IMR-90 (cell line): ENCODE data around the gene HOTAIR. TPM values are rescaled to one million over a fixed set of nuclear protein-coding genes. Genes with fewer than 3 reads are reported as not detected.

Experiments used
- ATAC-seq: fragments of 200-7000 bp; cut with Tn5 transposase; 2 replicates; pipeline ENCODE4 v1.9.1; 2020; ENCODE audit warnings: low read depth, mild to moderate bottlenecking, moderate library complexity
- BruUV-seq: library from RNA; stranded (reverse); fragments of 400-500 nt; replicated peaks from 2 replicates; lab custom pipeline; 2021; lab: Mats Ljungman, UMichigan
- CTCF ChIA-PET: fragments of 300-600 bp; formaldehyde crosslinking; extraction: SDS; loops from one replicate; lab custom pipeline; 2021; ENCODE audit warnings: antibody characterized with exemption; lab: Yijun Ruan, JAX
- POLR2A ChIA-PET: fragments of 300-600 bp; sonication (Branson Sonifier 250); formaldehyde crosslinking; loops from one replicate; lab custom pipeline; 2022; ENCODE audit warnings: antibody characterized with exemption; ENCODE audit not compliant: unreplicated experiment; lab: Charles Lee
- DNase-seq: peaks from one replicate; pipeline ENCODE4 v3.0.0; 2013
- H2AFZ ChIP-seq: replicated peaks from 2 replicates; pipeline ENCODE3; 2013; ENCODE audit warnings: low read length, mild to moderate bottlenecking; ENCODE audit not compliant: poor library complexity
- H2AK5ac ChIP-seq: 2 replicates; pipeline ENCODE4 v1.6.1; 2013; ENCODE audit warnings: low read depth, low read length, inconsistent platforms
- H2AK9ac ChIP-seq: replicated peaks from 2 replicates; pipeline ENCODE3; 2013; ENCODE audit warnings: mild to moderate bottlenecking, low read depth, low read length, moderate library complexity; ENCODE audit not compliant: poor library complexity
- H2BK120ac ChIP-seq: 2 replicates; pipeline ENCODE4 v1.6.1; 2013; ENCODE audit warnings: low read depth, low read length, inconsistent platforms
- H2BK15ac ChIP-seq: 3 replicates; pipeline ENCODE4 v1.6.1; 2013; ENCODE audit warnings: low read depth, low read length, inconsistent platforms
- H2BK20ac ChIP-seq: 2 replicates; pipeline ENCODE4 v1.6.1; 2013; ENCODE audit warnings: low read depth, mild to moderate bottlenecking, inconsistent platforms, low read length, moderate library complexity
- H2BK5ac ChIP-seq: 2 replicates; pipeline ENCODE4 v1.6.1; 2013; ENCODE audit warnings: mild to moderate bottlenecking, low read depth, low read length, inconsistent platforms; ENCODE audit not compliant: poor library complexity, severe bottlenecking
- H3K14ac ChIP-seq: replicated peaks from 2 replicates; pipeline ENCODE4 v1.6.1; 2013; ENCODE audit warnings: low read depth, low read length, inconsistent platforms
- H3K18ac ChIP-seq: 2 replicates; pipeline ENCODE4 v1.6.1; 2013; ENCODE audit warnings: low read depth, low read length, control low read depth
- H3K23ac ChIP-seq: 2 replicates; pipeline ENCODE4 v1.6.1; 2013; ENCODE audit warnings: low read depth, low read length, inconsistent platforms
- H3K27ac ChIP-seq: 2 replicates; pipeline ENCODE4 v1.5.1; 2013; ENCODE audit warnings: mild to moderate bottlenecking, control low read depth, low read length; ENCODE audit not compliant: insufficient read depth
- H3K27me3 ChIP-seq: 2 replicates; pipeline ENCODE4 v1.6.1; 2013; ENCODE audit warnings: low read length; ENCODE audit not compliant: control insufficient read depth, insufficient read depth
- H3K36me3 ChIP-seq: 2 replicates; pipeline ENCODE4 v1.6.1; 2013; ENCODE audit warnings: low read length, mixed read lengths; ENCODE audit not compliant: control insufficient read depth, insufficient read depth
- H3K4ac ChIP-seq: 2 replicates; pipeline ENCODE4 v1.6.1; 2013; ENCODE audit warnings: low read depth, low read length, inconsistent platforms
- H3K4me1 ChIP-seq: 2 replicates; pipeline ENCODE4 v1.6.1; 2013; ENCODE audit warnings: low read length, mixed read lengths; ENCODE audit not compliant: control insufficient read depth, insufficient read depth
- H3K4me2 ChIP-seq: 2 replicates; pipeline ENCODE4 v1.6.1; 2013; ENCODE audit warnings: low read depth, mild to moderate bottlenecking, control low read depth, low read length, moderate library complexity
- H3K4me3 ChIP-seq: 2 replicates; pipeline ENCODE4 v1.5.1; 2013; ENCODE audit warnings: low read depth, mild to moderate bottlenecking, control low read depth, low read length, moderate library complexity; ENCODE audit not compliant: insufficient read depth
- H3K56ac ChIP-seq: 2 replicates; pipeline ENCODE4 v1.6.1; 2013; ENCODE audit warnings: low read length, inconsistent platforms; ENCODE audit not compliant: insufficient read depth; ENCODE audit errors: extremely low read depth
- H3K79me1 ChIP-seq, 2 experiments: 2 replicates each; pipeline ENCODE4 v1.6.1; 2013; ENCODE audit warnings: low read length in 2 of 2, inconsistent platforms in 1 of 2, low read depth in 1 of 2
- H3K9ac ChIP-seq: 2 replicates; pipeline ENCODE4 v1.6.1; 2013; ENCODE audit warnings: low read depth, low read length, control low read depth
- H3K9me1 ChIP-seq: 2 replicates; pipeline ENCODE4 v1.6.1; 2013; ENCODE audit warnings: low read length, inconsistent platforms; ENCODE audit not compliant: insufficient read depth
- H3K9me3 ChIP-seq: 2 replicates; pipeline ENCODE4 v1.6.1; 2013; ENCODE audit warnings: low read length; ENCODE audit not compliant: control insufficient read depth, insufficient read depth
- H4K20me1 ChIP-seq: 2 replicates; pipeline ENCODE4 v1.6.1; 2013; ENCODE audit warnings: low read length, inconsistent platforms; ENCODE audit not compliant: insufficient read depth
- H4K5ac ChIP-seq: 2 replicates; pipeline ENCODE4 v1.6.1; 2013; ENCODE audit warnings: mild to moderate bottlenecking, low read depth, low read length, control low read depth
- H4K8ac ChIP-seq, 2 experiments: 2 replicates each; pipeline ENCODE4 v1.6.1; 2013; ENCODE audit warnings: low read depth in 2 of 2, low read length in 2 of 2, control low read depth in 1 of 2, inconsistent platforms in 1 of 2
- H4K91ac ChIP-seq: 2 replicates; pipeline ENCODE4 v1.6.1; 2013; ENCODE audit warnings: low read depth, low read length, inconsistent platforms; ENCODE audit not compliant: insufficient read depth
- CEBPB ChIP-seq: IDR thresholded peaks from 2 replicates; pipeline ENCODE4 v1.6.1; 2012; ENCODE audit warnings: low read depth, low read length, improper control_type of control experiment
- CHD1 ChIP-seq: IDR thresholded peaks from 2 replicates; pipeline ENCODE4 v1.6.1; 2012; ENCODE audit warnings: low read depth, low read length, improper control_type of control experiment
- FOS ChIP-seq: fragments of 150-350 bp; IDR thresholded peaks from 2 replicates; pipeline ENCODE4 v1.6.1; 2016; ENCODE audit warnings: low read depth, low read length
- MAFK ChIP-seq: IDR thresholded peaks from 2 replicates; pipeline ENCODE4 v1.6.1; 2012; ENCODE audit warnings: low read depth, low read length, improper control_type of control experiment
- MXI1 ChIP-seq: IDR thresholded peaks from 2 replicates; pipeline ENCODE4 v1.6.1; 2012; ENCODE audit warnings: low read depth, mild to moderate bottlenecking, low read length, moderate library complexity, borderline replicate concordance
- NFE2L2 ChIP-seq: fragments of 150-350 bp; IDR thresholded peaks from 2 replicates; pipeline ENCODE4 v1.6.1; 2016; ENCODE audit warnings: low read depth, mild to moderate bottlenecking, low read length
- RAD21 ChIP-seq: IDR thresholded peaks from 2 replicates; pipeline ENCODE4 v1.6.1; 2012; ENCODE audit warnings: low read length, improper control_type of control experiment
- RCOR1 ChIP-seq: IDR thresholded peaks from 2 replicates; pipeline ENCODE4 v1.6.1; 2012; ENCODE audit warnings: mild to moderate bottlenecking, low read length, improper control_type of control experiment; ENCODE audit not compliant: insufficient replicate concordance
- RFX5 ChIP-seq: IDR thresholded peaks from 2 replicates; pipeline ENCODE4 v1.8.0; 2012; ENCODE audit warnings: low read depth, mild to moderate bottlenecking, low read length, moderate library complexity
- WGBS, 2 experiments: methylation state at CpG; one replicate each; pipeline versions ENCODE4 v1.1.5 to v1.1.7; 2013; ENCODE audit warnings: missing lambda C conversion rate in 2 of 2; ENCODE audit not compliant: insufficient read length in 1 of 2; ENCODE audit errors: extremely low coverage in 2 of 2; 5-methylcytosine and 5-hydroxymethylcytosine counted together
- dilution Hi-C: fragments of 300-500 bp; cut with HindIII; formaldehyde crosslinking; loops from one replicate; pipeline ENCODE4 v1.14.3; 2018; ENCODE audit warnings: low sequenced_read_pairs; ENCODE audit not compliant: unreplicated experiment
- in situ Hi-C: fragments of 300-500 bp; cut with MboI; formaldehyde crosslinking; loops from 3 replicates; pipeline ENCODE4 v1.14.3; 2019; ENCODE audit warnings: low sequenced_read_pairs, inconsistent platforms, mixed read lengths
- intact Hi-C: fragments of 100-400 bp; cut with micrococcal nuclease; formaldehyde crosslinking; loops from 2 replicates; pipeline ENCODE4 v1.10.0; 2022
- polyA plus RNA-seq, 3 experiments: library from polyadenylated mRNA; depleted of rRNA; stranded (reverse); fragments of >200 nt; gene quantifications; 2 replicates each; pipeline ENCODE4 v1.2.3, GENCODE V29; 2012; ENCODE audit warnings: low replicate concordance in 1 of 3
- total RNA-seq: library from RNA; depleted of rRNA; stranded (reverse); fragments of >200 nt; gene quantifications from 2 replicates; pipeline ENCODE4 v1.2.3, GENCODE V29; 2012
- TF ChIP-seq, protein P1 (sequence below): conservative IDR thresholded peaks from 2 replicates; pipeline ENCODE4 v1.5.1; 2012; ENCODE audit warnings: mild to moderate bottlenecking, low read depth, low read length, improper control_type of control experiment
- TF ChIP-seq, protein P2 (sequence below): fragments of 150-350 bp; IDR thresholded peaks from 2 replicates; pipeline ENCODE4 v1.6.1; 2017; ENCODE audit warnings: mild to moderate bottlenecking, antibody characterized with exemption, low read length, low read depth

The HOTAIR gene
- total and polyA plus RNA-seq, 2 of the 4 experiments (the other 2 are of a cell fraction) = not detected

DNA sequence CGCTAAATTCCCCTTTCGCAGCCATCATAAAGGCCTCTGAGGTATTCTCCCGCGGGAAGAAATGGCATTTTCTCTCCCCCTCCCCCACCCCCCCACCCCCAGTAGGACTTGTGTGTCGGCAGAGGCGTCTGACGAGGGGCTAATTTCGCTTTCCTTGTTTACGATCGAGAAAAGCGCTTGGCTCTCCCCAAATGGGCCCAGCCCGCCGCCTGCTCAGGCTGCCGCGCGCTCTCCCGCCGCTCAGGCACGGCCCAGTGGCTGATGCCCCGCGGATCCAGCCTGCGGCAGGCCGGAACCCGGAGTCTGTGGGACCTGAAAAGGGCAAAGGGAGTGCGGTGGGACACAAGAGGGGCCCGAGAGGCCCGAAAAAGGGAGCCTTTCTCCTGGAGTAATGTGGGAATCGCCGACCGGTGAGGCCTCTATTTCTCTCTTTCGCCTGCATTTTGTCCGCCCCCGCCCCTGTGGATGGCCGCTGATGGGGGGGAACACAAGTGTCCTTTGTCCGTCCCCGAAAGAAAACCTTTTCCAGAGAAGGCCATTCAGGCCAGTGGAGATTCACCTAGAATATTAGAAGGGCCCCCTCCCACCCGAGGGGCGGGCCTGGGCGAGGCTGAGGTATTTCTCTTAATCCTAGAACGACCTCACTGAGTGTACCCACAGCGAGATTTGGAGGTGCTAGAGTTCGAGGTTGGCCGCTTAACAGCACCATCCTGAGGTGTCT is 44.5 kb upstream of the HOTAIR start:
- ChIA-PET CTCF (no interaction called here), POLR2A (no interaction called here)
- Histone ChIP-seq H3K36me3 (no peaks in the 10 kb centered on the region), H2BK5ac (no peak overlapping the region), H2AK5ac (no peak overlapping the region), H4K91ac (no peak overlapping the region), H3K18ac (no peak overlapping the region), H3K9me1 (no peaks in the 10 kb centered on the region), H3K14ac (no peak overlapping the region), H4K5ac (no peak overlapping the region), H3K27me3 (peaks cover 87% of the 10 kb centered on the region), H3K9ac (no peak overlapping the region), H4K20me1 (no peaks in the 10 kb centered on the region), H3K4me2 (no peak overlapping the region), H4K8ac (no peak overlapping the region), H3K4me3 (no peak overlapping the region), H3K23ac (no peak overlapping the region), H3K9me3 (peaks cover 4% of the 10 kb centered on the region), H3K27ac (no peak overlapping the region), H3K56ac (no peak overlapping the region), H2BK15ac (no peak overlapping the region), H3K4me1 (no peaks in the 10 kb centered on the region), H3K79me1 (no peaks in the 10 kb centered on the region), H2BK20ac (no peak overlapping the region), H2AFZ (no peak overlapping the region), H2BK120ac (no peak overlapping the region), H3K4ac (no peak overlapping the region), H2AK9ac (no peak overlapping the region)
- dilution Hi-C loops (no loop called here), in situ Hi-C loops (no loop called here), intact Hi-C loops (no loop called here)
- DNase-seq = no peak
- no peak for ATAC-seq
- no peak for TF ChIP-seq RAD21
- no peak for TF ChIP-seq MAFK
- no peak for TF ChIP-seq RFX5
- TF ChIP-seq, protein P1, sequence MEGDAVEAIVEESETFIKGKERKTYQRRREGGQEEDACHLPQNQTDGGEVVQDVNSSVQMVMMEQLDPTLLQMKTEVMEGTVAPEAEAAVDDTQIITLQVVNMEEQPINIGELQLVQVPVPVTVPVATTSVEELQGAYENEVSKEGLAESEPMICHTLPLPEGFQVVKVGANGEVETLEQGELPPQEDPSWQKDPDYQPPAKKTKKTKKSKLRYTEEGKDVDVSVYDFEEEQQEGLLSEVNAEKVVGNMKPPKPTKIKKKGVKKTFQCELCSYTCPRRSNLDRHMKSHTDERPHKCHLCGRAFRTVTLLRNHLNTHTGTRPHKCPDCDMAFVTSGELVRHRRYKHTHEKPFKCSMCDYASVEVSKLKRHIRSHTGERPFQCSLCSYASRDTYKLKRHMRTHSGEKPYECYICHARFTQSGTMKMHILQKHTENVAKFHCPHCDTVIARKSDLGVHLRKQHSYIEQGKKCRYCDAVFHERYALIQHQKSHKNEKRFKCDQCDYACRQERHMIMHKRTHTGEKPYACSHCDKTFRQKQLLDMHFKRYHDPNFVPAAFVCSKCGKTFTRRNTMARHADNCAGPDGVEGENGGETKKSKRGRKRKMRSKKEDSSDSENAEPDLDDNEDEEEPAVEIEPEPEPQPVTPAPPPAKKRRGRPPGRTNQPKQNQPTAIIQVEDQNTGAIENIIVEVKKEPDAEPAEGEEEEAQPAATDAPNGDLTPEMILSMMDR = no peak
- TF ChIP-seq RCOR1 = no peak
- TF ChIP-seq MXI1 = no peak
- no peak for TF ChIP-seq CEBPB
- TF ChIP-seq, protein P2, sequence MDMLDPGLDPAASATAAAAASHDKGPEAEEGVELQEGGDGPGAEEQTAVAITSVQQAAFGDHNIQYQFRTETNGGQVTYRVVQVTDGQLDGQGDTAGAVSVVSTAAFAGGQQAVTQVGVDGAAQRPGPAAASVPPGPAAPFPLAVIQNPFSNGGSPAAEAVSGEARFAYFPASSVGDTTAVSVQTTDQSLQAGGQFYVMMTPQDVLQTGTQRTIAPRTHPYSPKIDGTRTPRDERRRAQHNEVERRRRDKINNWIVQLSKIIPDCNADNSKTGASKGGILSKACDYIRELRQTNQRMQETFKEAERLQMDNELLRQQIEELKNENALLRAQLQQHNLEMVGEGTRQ = no peak
- no peak for TF ChIP-seq CHD1
- TF ChIP-seq NFE2L2 = no peak
- TF ChIP-seq FOS = no peak
- BruUV-seq = no TSS peak
- WGBS, 2 experiments = 21% methylated on average over 6 of the region's 43 CpGs; no CpG with 5 or more reads in 1 of the 2 experiments
